ENCODE data around the gene LIG3.
"Not testable (repeated sequence)": the region's sequence is repeated elsewhere in the genome, so short reads cannot be mapped to it uniquely, and the experiment has no call there.

DNA sequence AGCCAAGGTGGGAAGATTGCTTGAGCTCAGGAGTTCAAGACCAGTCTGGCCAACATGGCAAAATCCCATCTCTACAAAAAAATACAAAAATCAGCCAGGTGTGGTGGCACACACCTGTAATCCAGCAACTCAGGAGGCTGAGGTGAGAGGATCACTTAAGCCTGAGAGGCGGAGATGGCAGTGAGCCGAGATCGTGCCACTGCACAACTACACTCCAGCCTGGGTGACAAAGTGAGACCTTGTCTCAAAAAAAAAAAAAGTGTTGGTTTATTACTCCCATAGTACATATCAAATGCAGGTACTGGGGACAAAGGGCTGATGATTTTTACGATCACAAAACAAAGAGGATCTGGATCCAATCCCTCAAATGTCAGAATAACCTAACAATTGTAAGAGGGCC lies 47.8 kb downstream of the LIG3 start:
- not testable (repeated sequence) for TF ChIP-seq RFX5 (IDR thresholded peaks at IDR 0.05; ENCODE audit: low read length); EZH2phosphoT487 (IDR thresholded peaks at IDR 0.05; ENCODE audit: borderline replicate concordance, low read depth); GABPA (IDR thresholded peaks at IDR 0.05; ENCODE audit: low read depth); TAF1 (IDR thresholded peaks at IDR 0.05; ENCODE audit: borderline replicate concordance, low read depth, low read length); POLR2AphosphoS5 (IDR thresholded peaks at IDR 0.05; ENCODE audit: low read depth, low read length); RXRA (IDR thresholded peaks at IDR 0.05; ENCODE audit: borderline replicate concordance, low read depth); ELF1 (IDR thresholded peaks at IDR 0.05); SIN3A (IDR thresholded peaks at IDR 0.05; ENCODE audit: borderline replicate concordance, low read depth, low read length); FOXJ3 (CRISPR knock-in tag; IDR thresholded peaks at IDR 0.05); EP300 (IDR thresholded peaks at IDR 0.05; ENCODE audit: borderline replicate concordance in 1 of 2, low read depth in 1 of 2, low read length in 1 of 2); RCOR1 (IDR thresholded peaks at IDR 0.05; ENCODE audit: low read length)
- TF ChIP-seq, protein P1, sequence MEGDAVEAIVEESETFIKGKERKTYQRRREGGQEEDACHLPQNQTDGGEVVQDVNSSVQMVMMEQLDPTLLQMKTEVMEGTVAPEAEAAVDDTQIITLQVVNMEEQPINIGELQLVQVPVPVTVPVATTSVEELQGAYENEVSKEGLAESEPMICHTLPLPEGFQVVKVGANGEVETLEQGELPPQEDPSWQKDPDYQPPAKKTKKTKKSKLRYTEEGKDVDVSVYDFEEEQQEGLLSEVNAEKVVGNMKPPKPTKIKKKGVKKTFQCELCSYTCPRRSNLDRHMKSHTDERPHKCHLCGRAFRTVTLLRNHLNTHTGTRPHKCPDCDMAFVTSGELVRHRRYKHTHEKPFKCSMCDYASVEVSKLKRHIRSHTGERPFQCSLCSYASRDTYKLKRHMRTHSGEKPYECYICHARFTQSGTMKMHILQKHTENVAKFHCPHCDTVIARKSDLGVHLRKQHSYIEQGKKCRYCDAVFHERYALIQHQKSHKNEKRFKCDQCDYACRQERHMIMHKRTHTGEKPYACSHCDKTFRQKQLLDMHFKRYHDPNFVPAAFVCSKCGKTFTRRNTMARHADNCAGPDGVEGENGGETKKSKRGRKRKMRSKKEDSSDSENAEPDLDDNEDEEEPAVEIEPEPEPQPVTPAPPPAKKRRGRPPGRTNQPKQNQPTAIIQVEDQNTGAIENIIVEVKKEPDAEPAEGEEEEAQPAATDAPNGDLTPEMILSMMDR (IDR thresholded peaks at IDR 0.05): not testable (repeated sequence)

All from SK-N-SH (cell line).